Measurements from ENCODE around the gene SI. TPM values are rescaled to one million over a fixed set of nuclear protein-coding genes. Genes with fewer than 3 reads are reported as not detected.
"Not testable (repeated sequence)": the region's sequence is repeated elsewhere in the genome, so short reads cannot be mapped to it uniquely, and the experiment has no call there.

SI gene
- total RNA-seq, 2 experiments from 2014 or later, result not detected

GRCh38 chr3:164952966-164953365, 125.3 kb downstream of the SI start:
- no peaks in the 10 kb centered on the region for H3K36me3 Mint-ChIP-seq (ENCODE audit: low read depth)
- no peaks in the 10 kb centered on the region for H3K4me1 Mint-ChIP-seq
- CTCF ChIA-PET, result no interaction called here
- ATAC-seq (no peak), DNase-seq (no peak)
- peaks cover 7% of the 10 kb centered on the region for H3K9me3 Mint-ChIP-seq (ENCODE audit: low read depth)
- intact Hi-C loops (cut with DNase I, micrococcal nuclease), result no loop called here
- H3K4me3 Mint-ChIP-seq, result no peak overlapping the region
- no peak overlapping the region for H3K27ac Mint-ChIP-seq
- no peaks in the 10 kb centered on the region for H3K27me3 Mint-ChIP-seq
- POLR2A ChIA-PET, result no interaction called here

GRCh38 chr3:164951403-164951802, 126.9 kb downstream of the SI start:
- DNase-seq; ATAC-seq; H3K4me3 Mint-ChIP-seq; intact Hi-C loops (cut with DNase I, micrococcal nuclease); H3K4me1 Mint-ChIP-seq; H3K27ac Mint-ChIP-seq; CTCF ChIA-PET; H3K36me3 Mint-ChIP-seq (ENCODE audit: low read depth); H3K9me3 Mint-ChIP-seq (ENCODE audit: low read depth); POLR2A ChIA-PET; H3K27me3 Mint-ChIP-seq: not testable (repeated sequence)

- CTCF ChIA-PET, result interaction anchor here (0.6 kb wide), 1 partner anchor 137 kb away, joined by 6 read pairs; no protein-coding TSS in a partner anchor
- Mint-ChIP-seq H3K27me3 (no peaks in the 10 kb centered on the region), H3K4me1 (no peaks in the 10 kb centered on the region), H3K27ac (no peak overlapping the region), H3K4me3 (no peak overlapping the region), H3K9me3 (ENCODE audit: low read depth) (peaks cover 7% of the 10 kb centered on the region), H3K36me3 (ENCODE audit: low read depth) (no peaks in the 10 kb centered on the region)
- intact Hi-C loops (cut with DNase I, micrococcal nuclease), result no loop called here
- POLR2A ChIA-PET, result no interaction called here
- DNase-seq (no peak), ATAC-seq (no peak)
Measured at GRCh38 chr3:164940745-164941144, 137.6 kb downstream of the SI start.

GRCh38 chr3:164929642-164930041, 148.7 kb downstream of the SI start:
- POLR2A ChIA-PET, result no interaction called here
- Mint-ChIP-seq H3K4me1 (no peaks in the 10 kb centered on the region), H3K27me3 (no peaks in the 10 kb centered on the region), H3K36me3 (ENCODE audit: low read depth) (no peaks in the 10 kb centered on the region), H3K9me3 (ENCODE audit: low read depth) (peaks cover 6% of the 10 kb centered on the region), H3K4me3 (no peak overlapping the region), H3K27ac (no peak overlapping the region)
- intact Hi-C loops (cut with DNase I, micrococcal nuclease), result no loop called here
- ATAC-seq, result no peak
- CTCF ChIA-PET, result no interaction called here
- no peak for DNase-seq

Other genes with a start within 250 kb of the SI start
- not detected for gene SLITRK3, start 117.9 kb upstream of the SI start, total RNA-seq

Data from activated CD4-positive, alpha-beta T cell treated with anti-CD3 and anti-CD28 coated beads for 36 hours (primary cell).